ENCODE measurements around the gene RAB7A.

DNA sequence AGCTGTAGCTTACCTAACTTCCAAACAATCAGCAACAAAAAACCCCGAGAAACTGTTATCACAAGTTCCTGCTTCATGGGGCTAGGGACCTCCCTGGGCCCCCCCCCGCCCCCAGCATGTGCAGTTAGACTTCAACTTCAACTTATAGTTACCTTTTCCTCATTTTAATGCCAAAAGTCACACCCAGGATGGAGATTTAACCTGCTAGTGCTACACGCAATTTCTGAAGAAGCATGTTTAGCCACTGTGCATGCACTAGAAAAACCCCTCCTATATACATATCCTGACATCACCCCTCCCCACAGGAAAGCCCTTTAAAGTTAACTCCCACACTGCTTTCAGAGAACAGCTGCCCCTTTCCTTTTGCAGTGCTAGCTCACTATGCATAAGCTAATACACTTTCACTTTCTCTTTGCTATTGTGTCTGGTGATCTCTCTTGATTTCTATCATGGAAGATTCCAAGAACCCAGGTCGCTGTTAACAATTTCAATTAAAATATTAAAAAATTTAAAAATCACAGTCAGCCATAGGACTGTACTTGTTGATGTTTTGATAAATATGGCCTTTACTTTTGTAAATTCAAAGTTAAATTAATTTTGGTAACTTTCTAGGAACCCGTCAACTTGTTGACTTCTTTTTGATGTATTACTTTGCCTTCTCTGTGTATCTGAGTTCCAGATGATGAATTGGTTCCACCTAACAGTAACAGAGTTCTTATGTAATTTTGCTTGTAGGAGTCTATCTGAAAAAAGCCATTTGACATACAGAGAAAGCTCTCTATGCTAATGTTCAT, 78.2 kb downstream of the RAB7A start:
- TF ChIP-seq CTCF (IDR thresholded peaks at IDR 0.05), result no peak
- TF ChIP-seq POLR2A (IDR thresholded peaks at IDR 0.05), result no peak
- TF ChIP-seq POLR2AphosphoS5 (IDR thresholded peaks at IDR 0.05), result no peak
